Measurements from ENCODE around the gene CAPN10. TPM values are rescaled to one million over a fixed set of nuclear protein-coding genes. Genes with fewer than 3 reads are reported as not detected.

CAPN10 gene
- total RNA-seq, 1 donor from 2014 or later, result 27.8 TPM

DNA sequence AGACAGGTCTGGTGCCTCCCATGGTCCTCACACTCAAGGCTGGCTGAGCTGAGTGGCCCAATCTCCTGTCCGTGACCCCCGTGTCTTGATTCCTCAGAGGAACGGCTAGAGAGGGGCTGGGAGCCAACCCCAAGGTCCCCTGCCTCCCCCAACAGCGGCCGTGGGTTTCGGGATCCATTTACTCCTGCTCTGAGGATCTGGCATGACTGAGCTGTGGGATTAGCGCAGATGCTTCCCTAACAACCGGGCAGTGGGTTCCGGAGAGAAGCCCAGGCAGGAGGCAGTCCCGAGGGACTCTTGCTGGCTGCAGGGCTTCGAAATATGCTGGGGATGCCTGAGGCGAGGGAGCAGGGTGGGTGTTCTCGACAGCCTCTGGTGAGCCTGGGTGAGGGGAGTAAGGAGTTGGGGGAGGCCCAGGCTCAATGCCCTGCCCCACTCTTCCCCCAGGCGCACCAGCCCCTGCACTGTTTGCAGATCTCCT lies 57.7 kb downstream of the CAPN10 start:
- Histone ChIP-seq H3K27me3 (no peaks in the 10 kb centered on the region), H3K36me3 (no peaks in the 10 kb centered on the region), H3K4me1 (no peaks in the 10 kb centered on the region), H3K4me3 (no peak overlapping the region), H3K27ac (no peak overlapping the region), H3K9me3 (no peaks in the 10 kb centered on the region)
- intact Hi-C loops (cut with DNase I), result no loop called here
- no peak for DNase-seq (ENCODE audit: low spot score in 2 of 2)
- TF ChIP-seq, protein P1, sequence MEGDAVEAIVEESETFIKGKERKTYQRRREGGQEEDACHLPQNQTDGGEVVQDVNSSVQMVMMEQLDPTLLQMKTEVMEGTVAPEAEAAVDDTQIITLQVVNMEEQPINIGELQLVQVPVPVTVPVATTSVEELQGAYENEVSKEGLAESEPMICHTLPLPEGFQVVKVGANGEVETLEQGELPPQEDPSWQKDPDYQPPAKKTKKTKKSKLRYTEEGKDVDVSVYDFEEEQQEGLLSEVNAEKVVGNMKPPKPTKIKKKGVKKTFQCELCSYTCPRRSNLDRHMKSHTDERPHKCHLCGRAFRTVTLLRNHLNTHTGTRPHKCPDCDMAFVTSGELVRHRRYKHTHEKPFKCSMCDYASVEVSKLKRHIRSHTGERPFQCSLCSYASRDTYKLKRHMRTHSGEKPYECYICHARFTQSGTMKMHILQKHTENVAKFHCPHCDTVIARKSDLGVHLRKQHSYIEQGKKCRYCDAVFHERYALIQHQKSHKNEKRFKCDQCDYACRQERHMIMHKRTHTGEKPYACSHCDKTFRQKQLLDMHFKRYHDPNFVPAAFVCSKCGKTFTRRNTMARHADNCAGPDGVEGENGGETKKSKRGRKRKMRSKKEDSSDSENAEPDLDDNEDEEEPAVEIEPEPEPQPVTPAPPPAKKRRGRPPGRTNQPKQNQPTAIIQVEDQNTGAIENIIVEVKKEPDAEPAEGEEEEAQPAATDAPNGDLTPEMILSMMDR (IDR thresholded peaks at IDR 0.05), result no peak

DNA sequence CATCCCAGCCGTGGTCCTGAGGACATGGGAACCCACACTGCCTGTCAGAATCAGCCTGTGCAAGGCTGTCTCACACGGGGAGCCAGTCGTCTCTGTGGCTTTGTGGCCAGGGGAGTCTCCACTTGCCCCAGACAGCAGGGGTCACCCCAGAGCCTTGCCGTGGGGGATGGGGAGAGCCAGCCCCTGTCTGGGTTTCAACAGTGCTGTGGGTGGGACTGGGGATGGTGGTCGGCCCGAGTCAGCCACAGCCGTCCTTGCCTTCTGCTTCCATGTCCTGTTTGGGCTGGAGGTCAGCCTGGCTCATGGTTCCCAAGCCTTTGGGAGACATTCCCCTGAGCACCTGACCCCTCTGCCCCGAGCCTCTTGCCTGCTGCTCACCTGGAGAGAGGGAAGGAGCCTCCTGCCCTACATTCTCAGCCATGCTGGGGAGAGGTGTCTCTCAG lies 58.3 kb downstream of the CAPN10 start:
- intact Hi-C loops (cut with DNase I), result no loop called here
- TF ChIP-seq, protein P1 (IDR thresholded peaks at IDR 0.05), result no peak
- H3K4me1 ChIP-seq, result no peaks in the 10 kb centered on the region
- no peak overlapping the region for H3K4me3 ChIP-seq
- DNase-seq (ENCODE audit: low spot score in 2 of 2), result no peak
- H3K9me3 ChIP-seq, result no peaks in the 10 kb centered on the region
- no peaks in the 10 kb centered on the region for H3K36me3 ChIP-seq
- no peaks in the 10 kb centered on the region for H3K27me3 ChIP-seq
- H3K27ac ChIP-seq, result no peak overlapping the region

DNA sequence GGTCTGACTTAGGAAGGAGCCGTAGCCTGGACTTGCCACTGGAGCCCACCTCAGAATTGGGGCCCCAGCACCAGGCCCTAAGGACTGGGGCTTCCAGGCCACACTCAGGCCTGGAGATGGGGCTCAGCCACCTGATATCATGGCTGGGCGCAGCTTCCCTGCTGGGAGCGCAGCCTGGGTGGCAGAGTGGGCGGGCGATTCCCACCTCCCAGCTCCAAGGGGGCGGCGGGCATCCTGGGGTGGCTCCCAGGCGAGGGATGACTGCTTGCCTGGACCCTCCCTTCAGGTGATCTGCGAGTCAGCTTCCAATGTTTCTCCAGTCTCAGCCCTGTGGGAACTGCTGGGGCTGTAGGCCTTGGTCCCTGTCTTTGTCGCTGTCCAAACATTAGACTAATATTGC lies 58.8 kb downstream of the CAPN10 start:
- Histone ChIP-seq H3K4me1 (no peaks in the 10 kb centered on the region), H3K27ac (no peak overlapping the region), H3K4me3 (no peak overlapping the region), H3K27me3 (no peaks in the 10 kb centered on the region), H3K36me3 (no peaks in the 10 kb centered on the region), H3K9me3 (no peaks in the 10 kb centered on the region)
- DNase-seq (ENCODE audit: low spot score in 2 of 2), result no peak
- TF ChIP-seq, protein P1 (IDR thresholded peaks at IDR 0.05), result no peak
- intact Hi-C loops (cut with DNase I), result no loop called here

DNA sequence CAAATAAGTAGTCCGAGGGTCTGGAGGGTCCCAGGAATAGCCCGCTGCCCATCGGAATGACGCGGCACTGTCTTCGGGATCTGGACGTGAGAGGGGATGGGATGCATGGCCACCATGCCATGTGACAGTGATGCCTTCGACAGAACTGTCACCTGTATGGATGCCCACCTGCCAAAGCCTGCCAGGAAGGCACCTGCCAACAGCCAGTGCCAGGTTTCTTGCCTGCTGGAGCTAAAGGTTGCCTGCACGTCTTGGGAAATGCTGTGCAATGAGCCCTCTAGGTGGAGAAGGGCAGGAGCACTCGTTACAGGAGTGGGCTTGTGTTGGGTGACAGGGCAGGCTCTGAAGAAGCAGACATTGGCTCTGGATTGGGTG lies 59.3 kb downstream of the CAPN10 start:
- H3K9me3 ChIP-seq, result no peaks in the 10 kb centered on the region
- no peak overlapping the region for H3K27ac ChIP-seq
- no peaks in the 10 kb centered on the region for H3K27me3 ChIP-seq
- no peaks in the 10 kb centered on the region for H3K36me3 ChIP-seq
- DNase-seq (ENCODE audit: low spot score in 2 of 2), result no peak
- TF ChIP-seq, protein P1 (IDR thresholded peaks at IDR 0.05), result no peak
- intact Hi-C loops (cut with DNase I), result no loop called here
- no peak overlapping the region for H3K4me3 ChIP-seq
- H3K4me1 ChIP-seq, result no peaks in the 10 kb centered on the region

DNA sequence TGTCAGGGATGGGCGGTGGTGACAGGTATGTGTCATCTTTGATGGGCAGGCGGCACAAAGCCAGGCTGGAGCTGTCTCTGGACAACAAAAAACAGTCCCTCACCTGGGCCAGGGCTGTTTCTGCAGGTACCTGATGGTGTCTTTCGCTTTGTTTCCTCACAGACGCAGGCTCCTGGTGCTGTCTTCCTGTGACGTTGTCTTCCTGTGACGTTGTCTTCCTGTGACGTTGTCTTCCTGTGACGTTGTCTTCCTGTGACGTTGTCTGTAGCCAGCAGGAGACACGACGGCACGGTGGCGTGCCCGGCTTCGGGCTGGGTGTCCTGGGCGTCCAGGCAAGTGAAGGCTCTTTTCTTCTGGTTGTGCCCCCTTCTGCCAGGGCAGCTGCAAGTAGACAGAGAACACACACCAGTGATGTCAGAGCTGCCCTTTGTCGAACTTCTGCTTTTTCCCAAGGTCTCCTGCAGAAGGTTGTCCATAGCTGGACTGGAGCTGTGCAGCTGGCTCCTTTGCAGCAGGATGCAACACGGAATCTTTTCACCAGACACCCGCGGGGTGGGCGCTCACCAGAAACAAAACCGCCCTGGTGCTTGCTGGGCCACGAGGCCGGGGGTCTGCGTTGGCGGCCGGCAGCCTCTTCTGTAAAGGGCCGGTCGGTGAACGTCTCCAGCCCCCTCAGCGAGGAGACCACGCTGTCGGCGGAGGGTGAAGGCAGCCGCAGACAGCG lies 59.8 kb downstream of the CAPN10 start:
- Histone ChIP-seq H3K4me3 (no peak overlapping the region), H3K27me3 (no peaks in the 10 kb centered on the region), H3K9me3 (no peaks in the 10 kb centered on the region), H3K27ac (no peak overlapping the region), H3K4me1 (no peaks in the 10 kb centered on the region), H3K36me3 (no peaks in the 10 kb centered on the region)
- TF ChIP-seq, protein P1 (IDR thresholded peaks at IDR 0.05), result no peak
- no peak for DNase-seq (ENCODE audit: low spot score in 2 of 2)
- intact Hi-C loops (cut with DNase I), result no loop called here
